HG03135 (cell line): Measurements from ENCODE around the gene CDH4.
"Not testable (repeated sequence)": the region's sequence is repeated elsewhere in the genome, so short reads cannot be mapped to it uniquely, and the experiment has no call there.

ENCODE experiments used
- ATAC-seq: cut with Tn5 transposase; IDR thresholded peaks from one replicate; pipeline ENCODE4 v1.9.1; 2021; ENCODE audit warnings: mild to moderate bottlenecking, moderate library complexity; ENCODE audit not compliant: unreplicated experiment

CDH4 gene

GRCh38 chr20:61379898-61380544 is 128.0 kb downstream of the CDH4 start:
- no peak for ATAC-seq

DNA sequence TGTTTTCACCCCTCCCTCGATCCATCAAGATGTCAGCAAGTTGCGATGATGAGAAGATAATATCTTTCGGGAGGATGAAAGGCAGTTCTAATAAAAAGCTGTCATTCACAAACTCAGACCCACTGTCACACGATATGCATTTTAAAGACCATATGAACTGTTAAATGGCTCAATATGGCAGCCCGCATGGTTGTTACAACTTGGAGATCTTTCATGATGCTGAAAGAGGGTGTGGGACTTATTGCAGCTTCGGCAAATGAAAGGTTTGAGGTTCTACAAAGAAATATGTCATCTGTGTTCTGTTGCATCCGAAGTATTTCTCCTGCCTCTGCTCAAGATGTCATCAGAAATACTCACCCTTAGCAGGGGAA is 128.5 kb downstream of the CDH4 start:
- ATAC-seq = no peak

- ATAC-seq = no peak
These were observed 130.1 kb downstream of the CDH4 start for GRCh38 chr20:61382194-61382593.

DNA sequence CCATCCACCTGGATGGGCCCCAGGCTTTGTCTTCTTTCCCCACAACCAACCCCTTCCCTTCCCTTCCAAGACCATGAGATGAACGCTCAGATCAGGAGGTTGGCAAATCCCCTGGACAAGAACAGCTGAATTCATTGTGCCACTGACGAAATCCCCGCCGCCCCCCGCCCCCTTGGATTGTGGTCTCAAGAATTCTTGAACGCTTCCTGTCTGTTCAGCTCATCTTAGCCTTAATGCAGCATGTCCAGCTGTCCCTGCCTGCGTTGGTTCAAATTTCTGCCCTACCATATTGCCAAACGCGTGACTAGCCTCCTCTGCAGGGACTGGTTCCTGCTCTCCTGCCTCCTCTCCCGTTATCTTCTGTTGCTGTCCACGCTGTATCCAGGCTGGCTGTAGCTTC is 133.2 kb downstream of the CDH4 start:
- ATAC-seq = no peak

DNA sequence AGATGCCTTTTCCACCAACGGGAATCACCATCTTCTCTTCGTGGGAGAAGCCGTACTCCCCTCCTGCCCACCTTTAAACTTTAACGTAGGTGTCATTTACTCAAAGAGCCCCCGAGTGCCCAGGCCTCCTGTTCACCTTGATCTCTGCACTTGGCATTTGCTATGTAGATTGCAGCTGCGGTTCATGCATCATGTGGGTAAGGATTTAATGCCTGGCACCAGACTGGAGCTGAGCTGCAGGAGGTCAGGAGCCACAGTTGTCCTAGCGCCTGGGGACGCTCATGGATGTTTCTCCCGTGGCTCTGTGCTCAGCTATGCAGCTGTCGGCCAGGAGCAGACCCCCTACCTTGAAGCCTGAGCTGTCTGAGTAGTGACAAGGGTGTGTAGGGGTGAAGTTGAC is 133.7 kb downstream of the CDH4 start:
- no peak for ATAC-seq

- no peak for ATAC-seq
These were observed 135.3 kb downstream of the CDH4 start for GRCh38 chr20:61387204-61387953.

GRCh38 chr20:61387954-61388348 is 135.9 kb downstream of the CDH4 start:
- ATAC-seq = no peak

DNA sequence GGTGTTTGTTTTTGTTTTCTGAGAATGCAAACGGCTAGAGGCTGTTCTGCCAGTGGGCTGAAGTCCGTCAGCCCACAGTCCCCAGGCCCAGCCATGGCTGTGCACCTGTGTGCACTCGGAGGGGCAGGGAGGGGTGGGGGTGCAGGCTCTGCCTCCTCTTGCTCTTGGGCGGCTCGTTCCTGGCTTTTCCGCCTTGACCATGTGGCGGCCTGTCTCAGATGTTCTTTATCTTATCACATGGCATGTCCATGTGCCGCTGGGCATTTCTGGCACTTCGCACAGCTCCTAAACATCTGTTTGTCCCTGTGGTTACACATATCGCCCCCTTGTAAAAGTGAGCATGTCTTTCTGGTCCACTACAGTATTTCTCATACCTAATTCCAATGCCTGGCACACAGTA is 137.0 kb downstream of the CDH4 start:
- ATAC-seq = no peak

DNA sequence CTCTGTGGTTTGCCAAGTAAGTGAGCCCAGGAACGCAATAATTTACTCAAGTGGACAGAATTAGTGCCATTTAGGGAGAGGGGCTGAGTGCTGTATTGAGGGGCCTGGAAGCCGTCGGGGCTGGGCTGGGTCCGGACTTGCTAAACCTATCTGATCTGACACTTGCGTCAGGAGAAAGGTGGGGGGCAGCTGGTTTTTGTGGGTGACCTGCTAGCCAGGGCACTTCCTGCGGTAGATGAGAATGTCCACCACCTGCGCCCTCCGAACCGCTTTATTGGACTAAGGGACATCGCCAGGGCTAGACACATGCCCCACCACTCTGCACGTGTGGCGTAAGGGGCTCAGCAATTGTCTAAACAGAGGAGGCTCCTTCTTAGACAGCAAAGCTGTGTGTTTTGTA is 139.1 kb downstream of the CDH4 start:
- no peak for ATAC-seq

- no peak for ATAC-seq
These were observed 139.9 kb downstream of the CDH4 start for GRCh38 chr20:61391812-61392520.

- no peak for ATAC-seq
These were observed 142.2 kb downstream of the CDH4 start for GRCh38 chr20:61394088-61394799.

DNA sequence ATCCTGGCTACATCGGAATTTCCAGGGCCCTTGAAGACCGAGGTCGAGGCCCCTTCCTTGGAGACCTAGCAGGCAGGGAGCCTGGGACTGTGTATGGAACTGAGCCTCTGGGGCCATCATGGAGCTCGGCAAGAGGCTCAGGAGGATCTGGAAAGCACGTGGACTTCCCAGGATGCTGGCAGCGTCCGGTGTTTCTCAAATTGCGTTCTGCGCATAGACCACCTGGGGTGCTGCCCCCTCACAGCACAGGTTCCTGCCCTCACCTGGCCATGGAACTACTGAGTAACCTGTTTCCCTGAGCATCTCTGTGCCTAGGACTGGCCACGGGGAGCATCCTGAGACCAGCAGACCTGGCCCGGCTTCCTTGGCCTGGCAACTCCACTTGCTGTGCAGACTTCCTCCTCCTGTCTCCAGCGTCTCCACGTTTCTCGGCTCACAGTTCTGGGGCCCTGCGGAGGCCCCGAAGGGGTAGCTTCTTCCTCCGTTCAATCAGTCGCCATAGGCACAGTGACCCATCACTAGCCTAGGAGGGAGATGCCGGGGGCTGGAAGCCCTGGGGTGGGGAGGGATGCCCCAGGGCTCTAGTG is 144.3 kb downstream of the CDH4 start:
- no peak for ATAC-seq

- no peak for ATAC-seq
These were observed 145.1 kb downstream of the CDH4 start for GRCh38 chr20:61397146-61397545.

DNA sequence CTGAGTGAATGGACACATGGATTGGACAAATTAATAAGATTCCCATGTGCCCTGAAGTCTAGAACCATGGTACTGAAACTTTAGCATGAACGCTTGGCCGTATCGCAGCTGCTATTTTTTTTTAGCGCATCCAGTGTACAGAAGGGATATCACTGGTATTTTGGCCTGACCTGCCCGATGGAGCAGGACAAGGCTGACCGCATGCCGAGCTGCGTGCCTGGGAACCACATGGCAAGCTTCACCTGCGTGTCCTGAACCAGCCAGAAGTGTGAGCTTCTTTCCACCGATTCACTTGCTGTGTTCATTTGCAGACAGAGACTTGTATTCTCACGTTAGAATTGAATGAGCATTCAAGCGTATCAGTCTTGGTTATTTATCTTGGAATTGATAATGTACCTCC is 145.7 kb downstream of the CDH4 start:
- no peak for ATAC-seq

DNA sequence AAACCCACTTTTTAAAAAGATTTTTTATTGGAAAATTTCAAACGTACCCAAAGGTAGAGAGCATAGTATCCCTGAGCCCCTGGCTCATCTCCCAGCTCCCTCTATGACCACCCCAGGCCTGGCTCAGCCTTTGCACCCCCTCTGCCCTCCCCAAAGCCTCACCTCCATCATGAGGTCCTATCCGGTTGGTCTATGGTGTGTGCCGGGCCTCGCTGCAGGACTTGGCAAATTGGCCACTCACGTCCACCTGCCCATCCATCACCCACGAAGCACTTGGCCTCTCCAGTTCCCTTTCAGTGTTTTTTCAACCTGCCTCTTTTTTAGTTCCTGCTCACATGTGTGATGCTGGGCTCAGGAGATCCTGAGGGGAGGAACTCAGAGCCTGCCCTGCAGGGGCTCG is 147.4 kb downstream of the CDH4 start:
- ATAC-seq = no peak

DNA sequence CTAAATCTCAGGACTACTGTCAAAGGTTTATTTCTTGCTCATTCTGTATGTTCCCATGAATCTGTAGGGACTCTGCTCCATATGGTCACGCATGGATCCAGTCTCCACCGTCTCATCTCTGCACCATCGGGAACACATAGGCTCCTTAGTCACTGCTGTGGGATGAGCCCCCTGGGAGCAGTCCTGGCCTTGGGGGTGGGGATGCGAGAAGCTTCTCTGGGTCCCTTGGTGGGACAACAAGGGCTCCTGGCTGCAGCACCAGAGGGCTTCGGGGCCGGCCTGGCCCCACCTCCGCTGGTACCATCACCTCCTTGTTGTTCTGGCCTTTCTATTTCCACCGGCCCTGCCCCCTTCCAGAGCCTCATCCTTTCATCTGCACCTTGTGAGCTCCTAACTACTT is 148.4 kb downstream of the CDH4 start:
- no peak for ATAC-seq

GRCh38 chr20:61404303-61404702 is 152.2 kb downstream of the CDH4 start:
- ATAC-seq = no peak

DNA sequence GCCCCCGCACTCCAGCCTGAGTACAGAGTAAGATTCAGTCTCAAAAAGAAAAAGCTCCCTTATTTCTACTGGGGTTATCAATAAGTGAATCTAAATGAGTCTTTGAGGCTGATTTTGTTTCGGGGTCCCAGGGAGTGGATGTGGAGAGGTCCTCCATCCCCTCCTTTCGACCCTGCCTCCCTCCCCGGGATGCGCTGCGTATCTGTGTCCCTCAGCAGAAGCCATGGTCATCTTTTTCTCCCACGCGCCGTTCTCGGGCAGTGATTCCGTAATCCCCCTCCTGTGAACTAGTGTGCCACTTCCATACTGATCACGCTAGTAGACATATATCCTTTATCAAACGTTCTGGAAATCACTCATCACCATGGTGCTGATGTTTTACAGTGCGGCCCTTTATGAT is 152.9 kb downstream of the CDH4 start:
- ATAC-seq = no peak

DNA sequence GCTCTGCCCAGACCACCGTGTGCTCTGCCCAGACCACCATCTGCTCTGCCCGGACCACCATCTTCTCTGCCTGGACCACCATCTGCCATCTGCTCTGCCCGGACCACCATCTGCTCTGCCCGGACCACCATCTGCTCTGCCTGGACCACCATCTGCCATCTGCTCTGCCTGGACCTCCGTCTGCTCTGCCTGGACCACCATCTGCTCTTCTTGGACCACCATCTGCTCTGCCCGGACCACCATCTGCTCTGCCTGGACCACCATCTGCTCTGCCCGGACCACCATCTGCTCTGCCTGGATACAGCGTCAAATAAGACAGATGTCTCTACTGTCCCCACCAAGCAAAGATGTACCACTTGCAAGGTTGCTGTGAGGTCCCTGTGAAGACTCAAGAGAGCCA is 154.7 kb downstream of the CDH4 start:
- ATAC-seq = not testable (repeated sequence)

GRCh38 chr20:61407561-61407960 is 155.5 kb downstream of the CDH4 start:
- no peak for ATAC-seq
